GM10266 (cell line): ENCODE results near the gene PIGZ.
A peak's percentile ranks its signal among the peaks of the same experiment; 100 is the strongest.

Experiments used
- DNase-seq: peaks from one replicate; pipeline ENCODE4 v3.0.0; 2012; ENCODE audit errors: extremely low spot score
- CTCF ChIP-seq: IDR thresholded peaks from 2 replicates; pipeline ENCODE4 v1.5.1; 2012; ENCODE audit warnings: mild to moderate bottlenecking, low read depth; ENCODE audit not compliant: control insufficient read depth, insufficient read depth; ENCODE audit errors: missing control alignments

PIGZ gene

GRCh38 chr3:196975349-196975748 lies 6.7 kb upstream of the PIGZ start:
- no peak for DNase-seq
- no peak for TF ChIP-seq CTCF

GRCh38 chr3:196974661-196975060 lies 6.0 kb upstream of the PIGZ start:
- no peak for TF ChIP-seq CTCF
- no peak for DNase-seq

GRCh38 chr3:196971094-196971698 lies 2.6 kb upstream of the PIGZ start:
- no peak for TF ChIP-seq CTCF
- no peak for DNase-seq

- DNase-seq = no peak
- TF ChIP-seq CTCF = no peak
Measured at GRCh38 chr3:196970547-196971093, 2.0 kb upstream of the PIGZ start.

GRCh38 chr3:196969660-196970546 lies 1.3 kb upstream of the PIGZ start:
- peak; percentile 100 for TF ChIP-seq CTCF
- DNase-seq = peak; percentile 98

- no peak for TF ChIP-seq CTCF
- DNase-seq = peak; percentile 94
Measured at GRCh38 chr3:196969134-196969659, 564 bp upstream of the PIGZ start.
